KG1 (cell line): ENCODE measurements around the gene OTOP2.

Source experiments
- DNase-seq: peaks from one replicate; lab custom pipeline; 2025; lab: John Stamatoyannopoulos, UW

OTOP2 gene

GRCh38 chr17:74924250-74924948, at the start of gene OTOP2:
Gene OTOP2, plus strand, starts transcription at chr17:74924273. Its CDS starts 360 bp downstream, at chr17:74924633.
- DNase-seq: no peak

GRCh38 chr17:74874615-74875037, 49.4 kb upstream of the OTOP2 start:
- no peak for DNase-seq

- no peak for DNase-seq
Measured at GRCh38 chr17:74875155-74875976, 48.7 kb upstream of the OTOP2 start.

GRCh38 chr17:74875977-74876593, 48.0 kb upstream of the OTOP2 start:
- no peak for DNase-seq

GRCh38 chr17:74877592-74878548, 46.2 kb upstream of the OTOP2 start:
- no peak for DNase-seq

GRCh38 chr17:74878658-74879057, 45.4 kb upstream of the OTOP2 start:
- DNase-seq: no peak

- DNase-seq: no peak
Measured at GRCh38 chr17:74879308-74879707, 44.8 kb upstream of the OTOP2 start.

- no peak for DNase-seq
Measured at GRCh38 chr17:74881073-74881472, 43.0 kb upstream of the OTOP2 start.

GRCh38 chr17:74882517-74883240, 41.4 kb upstream of the OTOP2 start:
- DNase-seq: no peak

- DNase-seq: no peak
Measured at GRCh38 chr17:74883241-74883745, 40.8 kb upstream of the OTOP2 start.

- DNase-seq: no peak
Measured at GRCh38 chr17:74888469-74888868, 35.6 kb upstream of the OTOP2 start.

GRCh38 chr17:74890554-74890953, 33.5 kb upstream of the OTOP2 start:
- no peak for DNase-seq

- no peak for DNase-seq
Measured at GRCh38 chr17:74892013-74892841, 31.8 kb upstream of the OTOP2 start.

- no peak for DNase-seq
Measured at GRCh38 chr17:74892974-74893911, 30.8 kb upstream of the OTOP2 start, which contains the start of gene FADS6. Gene FADS6, minus strand, starts transcription at chr17:74893633. Its CDS starts 38 bp downstream, at chr17:74893595.

- no peak for DNase-seq
Measured at GRCh38 chr17:74893936-74894671, 30.0 kb upstream of the OTOP2 start.

GRCh38 chr17:74898376-74898946, 25.6 kb upstream of the OTOP2 start:
- DNase-seq: no peak

- DNase-seq: no peak
Measured at GRCh38 chr17:74900208-74900607, 23.9 kb upstream of the OTOP2 start.
